Measurements from ENCODE around the gene ADPGK.
"Not testable (repeated sequence)": the region's sequence is repeated elsewhere in the genome, so short reads cannot be mapped to it uniquely, and the experiment has no call there.

The ADPGK gene

DNA sequence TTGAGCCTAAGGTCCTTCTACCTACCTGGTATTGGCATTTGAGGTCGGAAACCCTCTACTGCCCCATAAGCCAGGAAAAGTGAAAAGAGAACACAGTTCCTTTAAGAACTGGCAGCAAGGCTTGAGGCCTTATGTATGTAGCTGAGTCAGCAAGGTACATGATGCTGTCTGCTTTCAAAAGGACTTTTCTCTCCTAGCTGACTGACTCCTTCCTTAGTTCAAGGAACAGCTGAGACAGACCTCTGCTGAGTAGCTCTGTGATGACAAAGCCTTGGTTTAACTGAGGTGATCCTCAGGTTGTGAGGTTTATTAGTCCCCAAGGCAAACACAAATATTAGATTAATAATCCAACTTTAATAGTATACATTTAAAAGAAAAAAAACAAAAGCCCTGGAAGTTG lies 45.8 kb downstream of the ADPGK start:
- no peak for DNase-seq

DNA sequence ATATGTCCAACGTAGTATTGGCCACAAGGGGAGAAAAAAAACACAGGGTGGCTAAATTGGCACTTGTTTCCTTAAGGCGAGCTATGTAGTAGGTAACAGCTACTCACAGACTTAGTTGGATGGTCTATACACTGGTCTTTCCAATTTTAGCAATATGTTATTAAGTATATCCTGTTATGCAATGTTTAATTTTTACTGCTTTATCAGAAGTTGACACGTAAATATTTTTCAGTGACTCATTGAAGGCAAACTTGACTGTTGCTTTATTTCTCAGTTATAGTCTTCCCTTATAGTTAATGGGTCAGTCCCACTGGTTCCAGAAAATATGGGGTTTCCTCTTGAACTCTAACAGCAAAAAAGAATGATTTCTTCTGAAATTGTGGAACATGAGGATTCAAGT lies 46.5 kb downstream of the ADPGK start:
- no peak for DNase-seq

DNA sequence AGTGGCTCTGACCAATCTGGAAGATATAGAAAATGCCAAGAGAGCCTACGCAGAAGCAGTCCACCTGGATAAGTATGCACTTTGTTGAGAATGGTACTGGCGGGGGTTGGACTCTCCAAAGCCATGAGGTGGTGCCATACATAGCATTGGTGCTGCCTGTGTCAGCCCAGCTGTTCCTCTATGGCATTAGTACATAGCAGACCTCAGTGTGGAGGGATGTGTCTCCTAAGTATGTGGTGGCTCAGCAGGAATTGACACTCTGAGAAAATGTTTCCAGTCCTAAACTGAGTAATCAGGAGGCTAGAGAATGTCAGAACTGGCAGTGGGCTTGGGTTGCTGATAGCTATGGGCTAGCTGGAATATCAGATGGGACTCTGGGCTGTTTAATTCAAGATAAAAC lies 48.4 kb downstream of the ADPGK start:
- DNase-seq = no peak

DNA sequence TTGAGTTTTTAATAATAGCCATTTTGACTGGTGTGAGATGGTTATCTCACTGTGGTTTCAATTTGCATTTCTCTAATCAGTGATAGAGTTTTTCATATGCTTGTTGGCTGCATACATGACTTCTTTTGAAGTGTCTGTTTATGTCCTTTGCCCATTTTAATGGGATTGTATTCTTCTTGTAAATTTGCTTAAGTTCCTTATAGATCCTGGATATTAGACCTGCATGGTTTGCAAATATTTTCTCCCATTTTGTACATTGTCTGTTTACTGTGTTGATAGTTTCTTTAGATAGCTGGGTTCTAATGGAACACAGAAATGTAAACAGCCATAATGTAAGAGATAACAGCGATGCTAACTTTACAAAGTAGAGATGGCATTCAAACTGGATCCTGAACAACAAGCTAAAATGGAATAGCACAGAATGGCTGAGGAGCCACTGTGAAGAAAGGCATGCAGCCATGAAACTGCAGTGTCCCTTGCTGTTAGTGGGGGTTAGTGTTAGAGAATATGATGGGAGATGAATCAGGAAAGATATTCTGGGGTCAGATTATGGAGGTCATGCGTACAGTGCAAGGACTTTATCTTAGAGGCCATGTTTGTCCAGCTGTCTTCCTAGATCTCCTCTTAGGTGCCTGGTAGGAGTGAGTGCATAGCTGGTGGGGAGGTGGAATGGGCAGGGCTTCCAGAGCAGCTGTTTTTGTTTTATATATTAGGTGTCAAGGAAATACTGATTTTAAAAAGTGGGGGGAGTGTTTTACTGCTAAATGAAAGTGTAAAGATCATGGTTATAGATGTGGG lies 49.4 kb downstream of the ADPGK start:
- peak in 1 of 5 experiments; percentile 46 for DNase-seq

DNA sequence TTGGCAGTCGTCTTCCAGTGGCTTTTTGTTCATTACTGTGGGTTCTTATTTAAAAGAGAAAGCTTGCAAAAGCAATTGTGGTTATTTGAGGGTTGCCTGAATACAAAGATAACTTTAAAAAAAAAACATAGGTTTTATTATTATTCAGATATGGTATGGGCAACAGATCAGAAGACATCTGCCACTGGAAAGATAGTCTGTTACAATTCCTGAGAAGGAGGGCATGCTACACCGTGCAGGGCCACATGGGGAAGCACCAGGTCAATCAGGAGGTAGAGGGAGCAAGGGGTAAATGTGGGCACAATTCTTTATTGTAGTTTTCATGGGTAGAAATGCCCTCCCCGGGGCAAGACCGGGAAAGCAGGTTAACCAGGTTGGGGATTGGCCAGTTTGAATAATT lies 51.0 kb downstream of the ADPGK start:
- no peak for DNase-seq

DNA sequence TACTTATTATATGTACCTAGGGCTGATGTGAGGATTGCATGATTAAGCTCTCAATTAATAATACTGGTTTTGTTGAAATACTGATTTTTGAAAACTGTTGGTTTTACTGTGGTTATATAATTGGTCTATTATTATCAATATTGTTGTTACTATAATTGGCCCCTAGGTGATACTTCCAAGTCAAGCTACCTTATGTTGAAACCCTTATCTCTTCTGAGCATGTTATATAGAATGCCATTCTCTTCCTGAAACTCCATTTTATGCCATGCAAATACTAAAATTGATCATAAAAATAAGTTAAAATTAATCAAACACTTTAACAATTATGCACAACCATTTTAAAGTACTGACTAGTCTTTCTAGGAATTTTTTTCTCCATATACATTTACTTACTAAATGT lies 51.5 kb downstream of the ADPGK start:
- no peak for DNase-seq

DNA sequence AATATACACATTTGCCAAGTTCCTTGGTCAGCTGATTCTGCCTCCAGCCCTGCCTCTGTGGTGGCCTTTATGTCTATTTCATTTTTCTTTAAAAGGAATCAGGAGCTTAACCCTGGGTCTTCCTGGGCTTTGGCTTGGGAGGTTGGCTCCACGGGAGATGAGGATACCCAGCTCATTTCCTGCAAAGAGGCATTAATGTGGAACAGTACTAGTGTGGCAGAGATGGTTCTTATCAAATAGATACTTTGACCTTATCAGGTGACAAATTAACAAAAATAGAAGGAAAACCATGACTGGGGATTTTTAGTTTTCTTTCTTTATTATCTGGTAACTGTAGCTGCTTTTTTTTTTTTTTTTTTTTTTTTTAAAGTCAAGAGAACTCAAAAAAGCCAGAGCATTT lies 54.7 kb downstream of the ADPGK start:
- no peak for DNase-seq

DNA sequence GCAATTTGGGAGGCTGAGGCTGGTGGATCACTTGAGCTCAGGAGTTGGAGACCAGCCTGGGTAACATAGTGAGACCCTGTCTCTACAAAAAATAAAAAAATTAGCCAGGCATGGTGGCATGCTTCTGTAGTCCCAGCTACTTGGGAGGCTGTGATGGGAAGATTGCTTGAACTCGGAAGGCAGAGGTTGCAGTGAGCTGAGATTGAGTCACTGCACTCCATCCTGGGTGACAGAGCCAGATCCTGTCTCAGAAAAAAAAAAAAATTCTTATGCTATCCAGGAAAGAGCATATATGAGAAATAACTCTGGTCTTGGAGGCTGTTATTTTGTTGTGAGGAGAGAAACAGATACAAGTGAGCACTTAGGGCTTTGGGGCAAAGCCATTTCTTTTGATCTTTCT lies 55.3 kb downstream of the ADPGK start:
- not testable (repeated sequence) for DNase-seq

DNA sequence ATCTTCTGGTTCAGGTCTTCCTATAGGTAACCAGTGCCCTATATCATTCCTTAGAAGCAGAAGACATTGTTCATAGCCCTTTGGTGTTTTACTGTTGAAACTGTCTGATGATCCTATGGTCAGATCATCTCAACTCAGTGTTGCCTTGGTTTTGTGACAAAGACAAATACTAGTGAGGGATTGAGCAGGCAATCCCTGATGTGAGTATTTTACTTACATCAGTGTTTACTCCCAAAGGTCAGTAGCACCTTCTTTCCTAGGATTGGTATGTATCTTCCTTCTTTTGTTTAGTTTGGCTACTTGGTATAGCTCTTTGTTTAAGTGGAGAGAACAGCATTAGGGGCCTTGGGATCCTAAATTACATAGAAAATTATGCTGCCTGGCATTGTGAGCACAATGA lies 56.4 kb downstream of the ADPGK start:
- no peak for DNase-seq

DNA sequence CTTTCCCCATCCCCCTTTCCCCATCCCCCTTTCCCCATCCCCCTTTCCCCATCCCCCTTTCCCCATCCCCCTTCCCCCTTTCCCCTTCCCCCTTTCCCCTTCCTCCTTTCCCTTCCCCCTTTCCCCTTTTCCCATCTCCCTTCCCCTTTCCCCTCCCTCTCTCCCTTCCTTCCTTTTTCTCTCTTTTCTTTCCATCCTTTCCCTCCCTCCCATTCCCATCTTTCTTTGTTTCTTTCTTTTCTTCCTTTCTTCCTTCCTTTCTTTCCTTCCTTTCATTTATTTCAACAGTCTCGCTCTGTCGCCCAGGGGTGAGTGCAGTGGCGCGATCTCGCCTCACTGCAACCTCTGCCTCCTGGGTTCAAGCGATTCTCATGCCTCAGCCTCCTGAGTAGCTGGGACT lies 57.7 kb downstream of the ADPGK start:
- not testable (repeated sequence) for DNase-seq

DNA sequence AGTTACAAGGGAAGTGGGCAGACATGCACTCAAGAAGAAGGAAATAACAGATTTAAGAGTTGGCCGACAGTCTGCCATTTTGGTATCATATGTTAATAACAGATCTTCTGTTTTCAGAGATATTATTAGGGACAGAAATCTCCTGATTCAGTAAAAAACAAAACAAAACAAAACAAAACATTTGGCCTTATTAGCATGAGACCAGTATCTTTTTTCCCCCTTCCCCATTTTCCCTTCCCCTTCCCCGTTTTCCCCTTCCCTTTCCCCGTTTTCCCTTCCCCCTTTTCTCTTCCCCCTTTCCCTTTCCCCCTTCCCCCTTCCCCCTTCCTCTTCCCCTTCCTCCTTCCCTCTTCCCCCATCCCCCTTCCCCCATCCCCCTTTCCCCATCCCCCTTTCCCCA lies 58.1 kb downstream of the ADPGK start:
- no peak for DNase-seq

DNA sequence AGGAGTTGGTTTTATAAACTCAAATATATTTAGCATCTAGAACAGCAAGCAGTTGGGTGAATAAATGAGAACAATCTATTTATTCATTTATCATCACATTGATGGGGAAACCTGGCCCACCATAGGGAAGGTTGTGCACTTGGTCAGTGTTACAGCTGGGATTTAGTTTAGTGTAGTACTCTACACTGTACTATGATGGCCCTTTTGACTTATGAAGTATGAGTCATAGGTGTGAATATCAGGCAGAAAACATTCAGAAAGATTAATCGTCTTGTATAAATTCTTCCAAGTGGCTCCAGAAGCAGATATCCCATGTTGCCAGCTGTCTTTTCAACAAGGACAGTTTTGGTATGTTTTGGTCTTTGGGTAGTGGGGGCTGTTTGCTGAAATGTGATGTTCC lies 59.5 kb downstream of the ADPGK start:
- no peak for DNase-seq

DNA sequence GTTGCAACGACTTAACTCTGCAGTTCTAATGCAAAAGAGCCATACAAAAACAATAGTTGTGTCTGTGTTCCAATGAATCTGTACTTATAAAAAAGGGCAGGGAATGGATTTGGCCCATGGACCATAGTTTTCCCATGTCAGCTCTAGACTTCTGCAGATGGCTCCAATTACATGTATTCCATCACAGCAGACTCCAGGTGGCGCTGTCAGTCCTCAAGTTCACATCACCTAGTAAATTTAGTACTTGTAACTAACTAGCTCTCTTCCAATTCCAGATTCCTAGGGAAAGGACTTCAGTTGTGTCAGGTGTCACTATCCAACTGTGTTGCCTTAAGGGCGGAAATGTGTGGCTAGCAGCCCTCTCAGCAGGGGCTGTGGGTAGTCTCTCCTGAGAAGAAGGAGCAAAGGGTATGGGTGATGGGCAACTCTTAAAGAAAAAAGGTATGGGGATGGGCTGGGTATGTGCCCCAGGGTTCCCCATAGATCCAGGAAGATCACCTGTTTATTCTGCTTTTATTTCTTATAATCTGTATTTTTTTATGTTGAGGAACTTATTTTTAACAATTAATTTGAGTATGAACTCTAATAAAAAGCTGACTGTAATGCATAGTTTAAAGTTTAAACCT lies 61.4 kb downstream of the ADPGK start:
- DNase-seq = peak; percentile 19 to 68 (median 53)

DNA sequence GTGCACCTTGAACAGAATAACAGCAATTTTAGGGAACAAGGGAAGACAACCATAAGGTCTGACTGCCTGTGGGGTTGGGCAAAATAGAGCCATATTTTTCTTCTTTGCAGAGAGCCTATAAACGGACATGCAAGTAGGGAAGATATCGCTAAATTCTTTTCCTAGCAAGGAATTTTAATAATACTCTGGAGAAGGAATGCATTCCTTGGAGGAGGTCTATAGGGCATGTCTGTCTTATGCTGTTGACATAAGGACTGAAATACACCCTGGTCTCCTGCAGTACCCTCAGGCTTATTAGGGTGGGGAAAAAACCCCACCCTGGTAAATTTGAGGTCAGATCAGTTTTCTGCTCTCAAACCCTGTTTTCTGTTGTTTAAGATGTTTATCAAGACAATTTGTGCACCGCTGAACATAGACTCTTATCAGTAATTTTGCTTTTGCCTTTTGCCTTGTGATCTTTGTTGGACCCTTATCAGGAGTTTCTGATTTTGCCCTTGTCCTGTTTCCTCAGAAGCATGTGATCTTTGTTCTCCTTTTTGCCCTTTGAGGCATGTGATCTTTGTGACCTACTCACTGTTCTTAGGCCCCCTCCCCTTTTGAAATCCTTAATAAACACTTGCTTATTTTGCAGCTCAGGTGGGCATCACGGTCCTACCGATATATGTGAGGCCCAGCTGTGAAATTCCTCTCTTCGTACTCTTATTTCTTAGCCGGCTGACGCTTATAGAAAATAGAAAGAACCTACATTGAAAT lies 74.8 kb downstream of the ADPGK start:
- not testable (repeated sequence) for DNase-seq

DNA sequence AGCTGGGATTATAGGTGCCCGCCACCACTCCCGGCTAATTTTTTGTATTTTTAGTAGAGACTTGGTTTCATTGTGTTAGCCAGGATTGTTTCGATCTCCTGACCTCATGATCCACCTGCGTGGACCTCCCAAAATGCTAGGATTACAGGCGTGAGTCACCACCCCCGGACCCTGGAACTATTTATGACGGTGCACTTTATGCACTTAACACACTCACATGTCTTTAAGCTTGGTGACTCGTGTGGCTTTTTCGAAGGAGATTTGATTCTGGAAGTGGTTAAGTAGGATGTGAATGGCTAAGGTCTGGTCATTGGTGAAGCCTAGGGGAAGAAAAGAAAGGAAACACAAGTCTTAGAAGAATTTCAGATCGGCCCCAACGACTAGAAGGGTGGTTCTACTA lies 77.3 kb downstream of the ADPGK start:
- no peak for DNase-seq

Measured in T-helper 2 cell (primary cell).